ENCODE results near the gene GTF3C1. TPM values are rescaled to one million over a fixed set of nuclear protein-coding genes. Genes with fewer than 3 reads are reported as not detected.

GTF3C1 gene
- total RNA-seq, 4 donors from 2014 or later, result 29.4 to 52.7 (median 44.4) TPM

DNA sequence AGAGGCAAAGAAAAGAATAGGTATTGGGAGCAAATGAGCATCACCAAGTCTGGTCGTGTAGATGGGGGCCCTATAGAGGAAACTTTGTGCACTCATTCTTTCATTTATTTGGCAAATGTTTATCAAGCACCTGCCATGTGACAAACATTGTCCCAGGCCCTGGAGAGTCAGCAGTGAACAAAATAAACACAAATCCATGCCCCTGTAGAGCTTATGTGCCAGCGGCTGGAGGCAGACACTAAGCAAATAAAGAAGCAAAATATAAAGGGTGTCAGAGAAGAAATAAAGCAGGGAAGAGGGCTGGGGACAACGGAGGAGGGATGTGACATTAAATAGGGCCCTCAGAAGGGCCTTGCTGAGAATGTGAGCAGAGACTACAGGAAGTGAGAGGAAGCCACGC, 45.8 kb upstream of the GTF3C1 start:
- TF ChIP-seq, protein P1, sequence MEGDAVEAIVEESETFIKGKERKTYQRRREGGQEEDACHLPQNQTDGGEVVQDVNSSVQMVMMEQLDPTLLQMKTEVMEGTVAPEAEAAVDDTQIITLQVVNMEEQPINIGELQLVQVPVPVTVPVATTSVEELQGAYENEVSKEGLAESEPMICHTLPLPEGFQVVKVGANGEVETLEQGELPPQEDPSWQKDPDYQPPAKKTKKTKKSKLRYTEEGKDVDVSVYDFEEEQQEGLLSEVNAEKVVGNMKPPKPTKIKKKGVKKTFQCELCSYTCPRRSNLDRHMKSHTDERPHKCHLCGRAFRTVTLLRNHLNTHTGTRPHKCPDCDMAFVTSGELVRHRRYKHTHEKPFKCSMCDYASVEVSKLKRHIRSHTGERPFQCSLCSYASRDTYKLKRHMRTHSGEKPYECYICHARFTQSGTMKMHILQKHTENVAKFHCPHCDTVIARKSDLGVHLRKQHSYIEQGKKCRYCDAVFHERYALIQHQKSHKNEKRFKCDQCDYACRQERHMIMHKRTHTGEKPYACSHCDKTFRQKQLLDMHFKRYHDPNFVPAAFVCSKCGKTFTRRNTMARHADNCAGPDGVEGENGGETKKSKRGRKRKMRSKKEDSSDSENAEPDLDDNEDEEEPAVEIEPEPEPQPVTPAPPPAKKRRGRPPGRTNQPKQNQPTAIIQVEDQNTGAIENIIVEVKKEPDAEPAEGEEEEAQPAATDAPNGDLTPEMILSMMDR (IDR thresholded peaks at IDR 0.05; ENCODE audit: low read depth), result no peak

DNA sequence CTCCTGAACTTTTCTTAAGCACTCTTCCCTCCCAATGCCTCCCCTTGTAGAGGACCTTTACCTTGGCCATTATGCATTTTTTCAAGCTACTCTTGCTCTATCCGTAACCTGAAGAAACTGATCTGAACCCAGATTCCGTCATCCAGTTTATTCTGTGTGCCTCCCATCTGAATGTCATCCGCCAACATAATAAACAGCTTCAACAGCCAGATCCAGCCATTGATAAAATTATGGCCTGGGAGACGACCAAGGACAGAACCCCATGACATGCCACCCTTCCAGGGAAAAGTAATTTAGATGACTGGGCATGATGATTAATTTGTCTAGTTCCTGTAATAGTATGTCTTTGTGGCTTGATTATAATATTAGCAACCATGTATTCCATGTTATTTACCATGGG, 42.1 kb upstream of the GTF3C1 start:
- TF ChIP-seq, protein P1 (IDR thresholded peaks at IDR 0.05; ENCODE audit: low read depth), result no peak

DNA sequence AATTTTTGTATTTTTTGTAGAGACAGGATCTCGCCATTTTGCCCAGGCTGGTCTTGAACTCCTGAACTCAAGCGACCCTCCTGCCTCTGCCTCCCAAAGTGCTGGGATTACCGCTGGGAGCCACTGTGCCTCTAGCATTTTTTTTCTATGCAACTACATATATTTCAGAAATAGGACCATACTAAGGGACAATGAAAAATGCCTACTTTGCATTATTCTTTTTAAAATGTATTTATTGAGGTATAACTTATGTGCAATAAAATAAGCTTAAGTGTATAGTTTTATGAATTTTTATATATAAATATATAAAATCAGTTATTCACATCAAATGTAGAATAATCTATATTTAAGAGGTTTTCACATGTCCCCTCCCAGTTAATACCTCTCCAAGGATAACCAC, 38.3 kb upstream of the GTF3C1 start:
- TF ChIP-seq, protein P1 (IDR thresholded peaks at IDR 0.05; ENCODE audit: low read depth), result no peak

DNA sequence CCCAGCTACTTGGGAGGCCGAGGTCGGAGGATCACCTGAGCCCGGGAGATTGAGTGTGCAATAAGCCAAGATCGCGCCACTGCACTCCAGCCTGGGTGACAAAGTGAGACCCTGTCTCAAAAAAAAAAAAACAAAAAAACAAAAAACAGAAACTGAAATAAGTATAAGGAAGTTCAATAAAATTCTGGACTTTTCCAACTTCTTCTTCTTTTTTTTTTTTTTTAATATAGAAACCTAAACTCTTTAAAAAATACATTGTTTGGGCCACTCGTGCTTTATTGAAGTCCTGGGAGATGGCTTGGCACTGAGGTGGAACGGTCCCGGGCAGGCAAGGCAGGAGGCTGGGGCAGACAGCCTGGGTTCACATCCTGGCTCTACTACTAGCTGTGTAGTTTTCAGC, 37.0 kb upstream of the GTF3C1 start:
- TF ChIP-seq, protein P1 (IDR thresholded peaks at IDR 0.05; ENCODE audit: low read depth), result no peak

DNA sequence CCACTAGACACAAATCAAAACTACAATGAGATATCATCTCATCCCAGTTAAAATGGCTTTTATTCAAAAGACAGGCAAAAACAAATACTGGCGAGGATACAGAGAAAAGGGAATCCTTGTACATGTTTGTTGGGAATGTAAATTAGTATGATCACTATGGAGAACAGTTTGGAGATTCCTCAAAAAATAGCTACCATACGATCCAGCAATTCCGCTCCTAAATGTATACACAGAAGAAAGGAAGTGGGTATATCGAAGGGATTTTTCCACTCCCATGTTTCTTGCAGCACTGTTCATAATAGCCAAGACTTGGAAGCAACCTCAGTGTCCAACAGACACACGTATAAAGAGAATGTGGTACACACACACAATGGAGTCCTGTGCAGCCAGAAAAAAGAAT, 35.5 kb upstream of the GTF3C1 start:
- TF ChIP-seq, protein P1 (IDR thresholded peaks at IDR 0.05; ENCODE audit: low read depth), result no peak

DNA sequence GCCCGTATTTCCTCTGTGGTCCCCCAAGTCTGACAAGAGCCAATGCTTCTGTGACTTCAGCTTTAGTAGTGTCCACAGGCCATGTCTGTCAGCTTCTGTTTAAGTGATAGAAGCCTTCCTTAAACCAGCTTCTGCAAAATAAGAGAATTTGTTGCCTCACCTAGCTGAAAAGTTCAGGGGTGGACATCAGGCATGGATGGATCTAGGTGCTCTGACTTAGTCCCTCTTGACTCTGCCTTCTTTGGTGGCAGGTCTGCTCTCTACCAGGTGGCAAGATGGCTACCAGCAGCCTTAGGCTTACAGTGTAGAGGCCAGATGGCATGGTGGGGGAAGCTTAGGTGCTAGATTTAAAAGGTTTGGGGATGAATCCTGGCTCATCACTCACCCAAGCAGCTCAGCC, 33.9 kb upstream of the GTF3C1 start:
- TF ChIP-seq, protein P1 (IDR thresholded peaks at IDR 0.05; ENCODE audit: low read depth), result no peak

DNA sequence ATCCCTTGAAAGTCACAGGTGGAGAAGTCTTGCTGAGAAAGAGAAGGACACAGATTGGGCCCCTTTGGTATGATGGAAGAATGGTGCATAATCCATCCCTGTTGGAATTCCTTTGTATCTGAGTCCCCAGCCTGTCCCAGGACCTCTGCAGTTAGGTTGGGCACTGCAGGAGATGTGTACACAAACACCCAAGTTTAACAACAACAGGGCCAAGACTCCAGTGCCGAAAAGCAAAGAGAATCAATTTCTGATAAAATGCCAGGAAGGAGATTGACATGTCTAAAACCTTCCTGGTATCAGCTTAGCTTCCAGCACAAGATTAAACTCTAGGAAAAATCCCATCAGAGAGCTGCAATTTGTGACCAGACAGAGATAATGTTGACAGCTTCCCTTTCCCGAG, 33.2 kb upstream of the GTF3C1 start:
- TF ChIP-seq, protein P1 (IDR thresholded peaks at IDR 0.05; ENCODE audit: low read depth), result no peak

Measured in subcutaneous adipose tissue (tissue), 4 donors.